K562 (cell line): ENCODE data around the gene FAM184B. TPM values are rescaled to one million over a fixed set of nuclear protein-coding genes. Genes with fewer than 3 reads are reported as not detected.

Source experiments
- ATAC-seq: fragments of 200-7000 bp; cut with Tn5 transposase; 3 replicates; pipeline ENCODE4 v1.9.1; 2020; ENCODE audit warnings: moderate library complexity
- BruUV-seq: library from RNA; stranded (reverse); fragments of 400-500 nt; replicated peaks from 2 replicates; lab custom pipeline; 2021; lab: Mats Ljungman, UMichigan
- CTCF ChIA-PET: fragments of 300-600 bp; formaldehyde crosslinking; extraction: SDS; loops from one replicate; lab custom pipeline; 2021; ENCODE audit warnings: low intra/inter-chr PET ratio; lab: Yijun Ruan, JAX
- POLR2A ChIA-PET: fragments of 300-600, 350-650 bp; sonication (Branson Sonifier 250); formaldehyde crosslinking; extraction: SDS; loops from one replicate; lab custom pipeline; 2021; ENCODE audit warnings: antibody characterized with exemption, inconsistent platforms; lab: Yijun Ruan, JAX
- DNase-seq, 4 experiments: peaks; one replicate each; pipeline versions ENCODE4 v3.0.0 to v3.0.0-alpha.2; 2011 to 2018; ENCODE audit warnings: low spot score in 3 of 4, mixed read lengths in 3 of 4; ENCODE audit errors: extremely low read depth in 1 of 4
- FAIRE-seq: peaks from 2 replicates; lab custom pipeline; 2011; peaks lifted over from hg19 to GRCh38; lab: Jason Lieb, UNC
- H2AFZ ChIP-seq: 2 replicates; pipeline ENCODE4 v1.6.0; 2011; ENCODE audit warnings: low read depth, low read length, control low read depth, inconsistent platforms
- H3K27ac ChIP-seq: fragments of 200-600 bp; 3 replicates; pipeline ENCODE4 v1.8.0; 2011; ENCODE audit warnings: low read depth, mild to moderate bottlenecking, control low read depth, inconsistent platforms, low read length, moderate library complexity, mixed read lengths; ENCODE audit errors: extremely low read depth
- H3K27me3 ChIP-seq, 2 experiments: fragments of 300-600 bp in 1 of 2; 2 replicates in 1 of 2; 3 replicates in 1 of 2; pipeline versions ENCODE4 v1.6.0 to v1.8.0; 2011; ENCODE audit warnings: inconsistent platforms in 2 of 2, low read length in 2 of 2, mild to moderate bottlenecking in 1 of 2, mixed read lengths in 1 of 2, moderate library complexity in 1 of 2; ENCODE audit not compliant: control insufficient read depth in 2 of 2, insufficient read depth in 2 of 2
- H3K36me3 ChIP-seq: fragments of 300-600 bp; 3 replicates; pipeline ENCODE4 v1.8.0; 2011; ENCODE audit warnings: mild to moderate bottlenecking, low read length, inconsistent platforms; ENCODE audit not compliant: control insufficient read depth, insufficient read depth
- H3K4me1 ChIP-seq, 2 experiments: fragments of 200-600 bp in 1 of 2; replicated peaks in 1 of 2; 2 replicates in 1 of 2; 3 replicates in 1 of 2; pipeline versions ENCODE4 v1.5.1 to v1.8.0; 2011; ENCODE audit warnings: inconsistent platforms in 2 of 2, low read length in 2 of 2, mild to moderate bottlenecking in 1 of 2, mixed read lengths in 1 of 2, moderate library complexity in 1 of 2; ENCODE audit not compliant: control insufficient read depth in 2 of 2, insufficient read depth in 2 of 2
- H3K4me2 ChIP-seq: 2 replicates; pipeline ENCODE4 v1.6.1; 2011; ENCODE audit warnings: low read length, control low read depth, inconsistent platforms, mixed read lengths; ENCODE audit not compliant: insufficient read depth
- H3K4me3 ChIP-seq: fragments of 200-600 bp; sonication (generic), shearing (Covaris generic); 2 replicates; pipeline ENCODE4 v1.5.1; 2016; ENCODE audit warnings: control low read depth, inconsistent platforms
- H3K79me2 ChIP-seq: fragments of 200-600 bp; 3 replicates; pipeline ENCODE4 v1.8.0; 2011; ENCODE audit warnings: low read length, inconsistent platforms; ENCODE audit not compliant: control insufficient read depth, insufficient read depth
- H3K9ac ChIP-seq, 2 experiments: 2 replicates each; pipeline versions ENCODE4 v1.6.0 to v1.6.1; 2011; ENCODE audit warnings: low read depth in 2 of 2, low read length in 2 of 2, control low read depth in 1 of 2, inconsistent platforms in 1 of 2, mild to moderate bottlenecking in 1 of 2, mixed read lengths in 1 of 2; ENCODE audit not compliant: insufficient read depth in 1 of 2
- H3K9me1 ChIP-seq: one replicate; pipeline ENCODE4 v1.6.0; 2011; ENCODE audit warnings: inconsistent platforms, mild to moderate bottlenecking, low read length, moderate library complexity; ENCODE audit not compliant: control insufficient read depth, insufficient read depth
- H3K9me3 ChIP-seq: replicated peaks from 2 replicates; pipeline ENCODE4 v1.5.1; 2011; ENCODE audit warnings: low read depth, low read length, inconsistent platforms; ENCODE audit not compliant: control insufficient read depth, insufficient read depth
- H4K20me1 ChIP-seq: replicated peaks from 2 replicates; pipeline ENCODE4 v1.6.1; 2011; ENCODE audit warnings: low read length, inconsistent platforms, mixed read lengths; ENCODE audit not compliant: control insufficient read depth, insufficient read depth
- HBP1 ChIP-seq: fragments of 450-650 bp; formaldehyde crosslinking; IDR thresholded peaks from 2 replicates; pipeline ENCODE4 v1.4.0; 2022; ENCODE audit warnings: missing genetic modification characterization
- NCOA6 ChIP-seq: fragments of 450-650 bp; IDR thresholded peaks from 2 replicates; pipeline ENCODE4 v1.6.1; 2017; ENCODE audit warnings: mild to moderate bottlenecking
- POLR2B ChIP-seq: fragments of 450-650 bp; IDR thresholded peaks from 2 replicates; pipeline ENCODE4 v1.6.1; 2018; ENCODE audit warnings: low read depth; ENCODE audit not compliant: partially characterized antibody
- ZNF766 ChIP-seq: fragments of 200-800 bp; sonication (Bioruptor generic); conservative IDR thresholded peaks from 2 replicates; pipeline ENCODE4 v1.6.1; 2016; ENCODE audit warnings: missing genetic modification characterization, missing compliant biosample characterization
- ZNF77 ChIP-seq: fragments of 250-450 bp; sonication (Bioruptor Pico); IDR thresholded peaks from 2 replicates; pipeline ENCODE4 v1.5.0; 2020
- WGBS: fragments of 100-300 bp; shearing (Covaris generic); methylation state at CpG from one replicate; pipeline ENCODE4 v1.1.6; 2016; ENCODE audit warnings: low coverage, mixed read lengths; ENCODE audit not compliant: insufficient coverage; ENCODE audit errors: missing lambda C conversion rate; 5-methylcytosine and 5-hydroxymethylcytosine counted together
- in situ Hi-C: fragments of 300-500 bp; cut with MboI; formaldehyde crosslinking; loops from 4 replicates; pipeline ENCODE4 v1.15.0; 2018; ENCODE audit warnings: inconsistent platforms, mixed read lengths
- intact Hi-C: fragments of 100-400 bp; cut with micrococcal nuclease; formaldehyde crosslinking; loops from 2 replicates; pipeline ENCODE4 v1.14.2; 2022
- polyA plus RNA-seq, 8 experiments: library from polyadenylated mRNA; depleted of rRNA in 4 of 8; stranded (reverse) in 5 of 8; unstranded in 3 of 8; fragments of >200 nt; fragmentation: Nextera tagmentation in 2 of 8; fragmentation: Illumina TruSeq in 1 of 8; extraction: Ambion mirVana in 2 of 8; extraction: Trizol in 1 of 8; gene quantifications; 2 replicates each; pipeline versions ENCODE4 v1.2.1 to v1.2.3, GENCODE V29; 2011 to 2014; ENCODE audit warnings: inconsistent platforms in 1 of 8, missing spikeins in 1 of 8
- total RNA-seq, 7 experiments: library from RNA; depleted of rRNA in 6 of 7; stranded (reverse); fragments of >200 nt in 6 of 7; fragmentation: Illumina TruSeq in 2 of 7; extraction: Trizol in 2 of 7; gene quantifications; 2 replicates each; pipeline versions ENCODE4 v1.2.1 to v1.2.3, GENCODE V29; 2011 to 2021; ENCODE audit warnings: low replicate concordance in 1 of 7

FAM184B gene
- total and polyA plus RNA-seq, 9 of the 15 experiments (the other 6 are each of a cell fraction or from before 2014, with no cell fraction given) = not detected

GRCh38 chr4:17805580-17806155, 24.2 kb upstream of the FAM184B start (continued):
- no peak for TF ChIP-seq HBP1 (CRISPR knock-in tag)

- Histone ChIP-seq H2AFZ (no peak overlapping the region), H3K9me1 (no peaks in the 10 kb centered on the region), H3K4me3 (no peak overlapping the region), H3K27ac (no peak overlapping the region), H3K4me1 (no peaks in the 10 kb centered on the region), H3K27me3 (no peaks in the 10 kb centered on the region), H3K9ac (no peak overlapping the region), H3K36me3 (peaks cover 19% of the 10 kb centered on the region), H3K4me2 (no peak overlapping the region), H3K9me3 (no peaks in the 10 kb centered on the region), H4K20me1 (no peaks in the 10 kb centered on the region), H3K79me2 (no peaks in the 10 kb centered on the region)
- DNase-seq = no peak
- intact Hi-C loops = no loop called here
- ChIA-PET CTCF (no interaction called here), POLR2A (interaction anchor here (0.6 to 2.8 kb wide), 5 partner anchors 9 to 1573 kb away, joined by 3 to 10 read pairs (median 4); partner anchors contain the start of genes DCAF16 and NCAPG)
- no peak for FAIRE-seq
- ATAC-seq = no peak
- TF ChIP-seq ZNF766 (CRISPR knock-in tag) (no peak), POLR2B (no peak), ZNF77 (CRISPR knock-in tag) (no peak), NCOA6 (no peak)
- BruUV-seq = no TSS peak
- 94% methylated on average over 1 of the region's 1 CpG for WGBS
- in situ Hi-C loops = loop anchor here (10.0 kb wide), 1 partner anchor 253 kb away; no protein-coding TSS in a partner anchor
Observed at GRCh38 chr4:17797808-17798207, 16.4 kb upstream of the FAM184B start.
